Measurements from ENCODE around the gene GAS6. TPM values are rescaled to one million over a fixed set of nuclear protein-coding genes. Genes with fewer than 3 reads are reported as not detected.
A peak's percentile ranks its signal among the peaks of the same experiment; 100 is the strongest.

GAS6 gene
- total RNA-seq, 1 donor from 2014 or later = 189 TPM

DNA sequence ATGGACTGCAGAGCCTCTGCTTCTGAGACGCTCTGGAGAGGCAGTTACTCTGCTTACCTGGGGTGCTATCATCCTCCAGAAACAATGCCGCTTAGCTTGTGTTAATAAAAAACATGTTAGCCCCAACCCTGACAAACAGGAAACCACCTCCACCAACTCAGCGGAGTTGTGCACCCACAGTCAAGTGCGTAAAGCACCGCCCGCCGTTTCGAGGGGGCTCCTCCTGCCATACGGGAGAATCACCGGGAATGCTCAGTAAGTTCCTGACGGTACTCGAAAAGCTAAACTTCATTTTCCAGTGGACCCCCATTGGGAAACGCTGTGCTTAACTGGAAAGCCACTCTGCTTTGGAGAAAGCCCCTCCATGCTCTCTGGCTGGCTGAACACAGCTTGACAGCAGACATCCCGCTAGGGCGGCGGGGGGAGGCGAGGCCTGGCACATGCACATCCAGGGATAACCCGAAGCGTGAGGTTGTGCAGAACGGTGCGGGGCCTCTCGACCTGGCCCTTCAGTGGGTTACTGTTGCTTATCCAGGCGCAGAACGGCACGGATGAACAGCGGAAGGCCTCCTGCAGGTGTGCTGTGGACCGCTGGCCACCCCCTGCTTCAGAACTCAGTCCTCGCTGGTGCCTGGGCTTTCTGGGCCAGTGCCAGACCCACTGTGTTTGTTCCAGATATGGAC, 17.1 kb downstream of the GAS6 start:
- ATAC-seq (no peak), DNase-seq (ENCODE audit: missing footprints) (no peak)
- intact Hi-C loops (cut with DNase I) = no loop called here

DNA sequence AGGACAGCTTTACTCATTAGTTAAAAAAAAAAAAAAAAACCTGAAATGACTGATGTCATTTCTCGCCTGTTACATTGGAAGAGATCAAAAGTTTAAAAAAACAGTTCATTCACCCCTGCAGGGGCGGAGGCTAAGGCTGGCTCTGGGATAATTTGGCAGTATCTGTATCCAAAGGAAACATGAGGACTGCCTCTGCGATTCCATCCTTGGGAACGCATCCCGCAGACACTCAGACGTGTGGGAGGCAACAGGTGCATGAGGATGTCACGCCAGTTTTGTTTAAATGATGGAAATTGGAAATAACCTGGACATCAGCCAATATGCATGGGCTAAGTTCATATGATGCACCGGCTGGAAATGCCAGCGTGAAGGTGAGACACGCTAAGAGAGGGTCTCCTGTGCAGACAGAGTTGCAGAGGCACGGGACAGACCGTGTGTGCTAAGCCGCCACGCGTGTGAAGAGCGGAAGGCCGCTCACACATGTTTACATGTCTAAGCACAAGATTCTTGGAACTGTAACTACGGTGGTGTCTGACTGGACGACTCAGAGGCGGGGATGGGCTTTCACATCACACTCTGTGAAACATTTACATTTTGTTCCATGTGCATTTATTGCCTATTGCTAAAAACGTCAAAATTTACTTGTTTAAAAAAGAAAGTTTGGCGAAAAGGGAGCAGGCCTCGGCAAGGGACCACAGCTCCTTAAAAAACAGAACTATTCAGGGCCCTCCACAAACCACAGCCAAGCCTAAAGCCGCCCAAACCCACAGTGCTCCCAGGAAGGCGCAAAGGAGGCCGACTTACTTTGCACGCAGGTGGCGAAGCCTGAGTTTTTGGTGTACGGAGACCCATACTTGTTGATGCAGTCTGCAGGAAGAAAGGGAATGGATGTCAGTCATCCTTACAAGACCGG, 17.9 kb downstream of the GAS6 start:
- ATAC-seq (no peak), DNase-seq (ENCODE audit: missing footprints) (no peak)
- intact Hi-C loops (cut with DNase I) = no loop called here

DNA sequence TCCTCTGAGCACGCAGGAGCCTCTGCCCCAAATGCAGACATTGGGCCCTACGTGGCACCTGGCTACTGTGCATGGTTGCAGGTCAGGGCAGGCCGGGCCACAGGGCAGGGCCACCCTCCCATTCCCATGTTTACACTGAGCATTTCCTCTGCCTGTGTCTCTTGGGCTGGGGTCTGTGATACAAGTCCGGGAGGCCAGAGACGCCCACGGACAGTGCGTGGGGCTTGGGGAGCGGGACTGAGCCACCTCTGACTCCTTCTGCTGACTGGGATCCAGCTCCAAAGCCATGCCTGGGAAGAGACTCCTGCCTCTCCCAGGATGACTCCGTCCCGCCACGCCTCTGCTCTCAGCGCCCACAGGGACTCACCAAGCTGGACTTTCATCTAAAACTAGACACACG, 18.8 kb downstream of the GAS6 start:
- DNase-seq (ENCODE audit: missing footprints) (no peak), ATAC-seq (no peak)
- intact Hi-C loops (cut with DNase I) = no loop called here

- ATAC-seq = no peak
- intact Hi-C loops (cut with DNase I) = no loop called here
- no peak for DNase-seq (ENCODE audit: missing footprints)
Measured at GRCh38 chr13:113843864-113844556, 19.9 kb downstream of the GAS6 start.

GRCh38 chr13:113843063-113843654, 20.7 kb downstream of the GAS6 start:
- DNase-seq (ENCODE audit: missing footprints) (no peak), ATAC-seq (peak; percentile 45)
- intact Hi-C loops (cut with DNase I) = no loop called here

DNA sequence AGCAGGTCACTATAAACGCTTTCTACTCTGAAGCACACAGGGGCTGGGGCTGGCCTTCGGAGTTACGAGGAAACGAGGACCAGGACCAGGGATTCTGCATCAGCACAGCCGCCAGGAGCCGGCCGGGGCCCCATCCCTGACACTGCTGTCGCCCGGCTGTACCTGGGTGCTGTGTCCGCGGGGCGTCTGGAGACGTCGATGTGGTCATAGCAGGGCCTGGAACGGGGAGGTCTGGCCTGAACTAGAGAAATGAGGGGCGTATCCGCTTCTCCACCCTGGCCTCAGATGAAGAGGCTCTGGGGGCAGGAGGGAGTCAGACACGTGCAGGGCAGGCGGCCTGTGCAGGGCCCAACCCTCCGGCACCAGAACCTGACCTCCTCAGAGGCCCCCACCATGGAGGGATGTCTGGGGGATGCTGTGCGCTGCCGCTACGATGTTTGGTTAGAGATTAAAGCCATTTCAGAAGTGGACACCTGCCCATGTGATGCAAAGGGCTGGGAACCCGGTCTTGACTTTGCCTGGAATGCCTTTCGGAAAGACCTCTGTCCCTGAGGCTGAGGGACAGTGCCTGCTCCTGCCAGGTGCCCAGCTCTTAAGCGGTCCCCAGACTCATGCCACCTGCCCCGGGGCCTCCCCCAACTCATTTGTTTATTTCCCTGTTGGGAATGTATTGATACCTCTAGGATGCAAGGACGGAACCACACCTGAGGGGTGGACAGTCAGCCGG, 21.4 kb downstream of the GAS6 start:
- ATAC-seq (no peak), DNase-seq (ENCODE audit: missing footprints) (peak; percentile 72)
- intact Hi-C loops (cut with DNase I) = no loop called here

DNA sequence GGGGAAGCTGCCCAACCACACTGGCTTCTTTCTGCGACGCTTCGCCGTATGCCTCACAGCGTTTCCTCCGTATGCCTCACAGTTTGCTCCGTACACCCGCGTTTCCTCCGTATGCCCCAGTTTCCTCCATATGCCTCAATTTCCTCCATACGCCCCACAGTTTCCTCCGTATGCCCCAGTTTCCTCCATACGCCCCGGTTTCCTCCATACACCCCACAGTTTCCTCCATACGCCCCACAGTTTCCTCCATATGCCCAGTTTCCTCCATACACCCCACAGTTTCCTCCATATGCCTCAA, 22.6 kb downstream of the GAS6 start:
- intact Hi-C loops (cut with DNase I) = no loop called here
- DNase-seq (ENCODE audit: missing footprints) = no peak
- no peak for ATAC-seq

GRCh38 chr13:113840541-113841352, 23.1 kb downstream of the GAS6 start:
- ATAC-seq (no peak), DNase-seq (ENCODE audit: missing footprints) (peak; percentile 73)
- intact Hi-C loops (cut with DNase I) = no loop called here

GRCh38 chr13:113839536-113840204, 24.2 kb downstream of the GAS6 start:
- no peak for ATAC-seq
- peak; percentile 74 for DNase-seq (ENCODE audit: missing footprints)
- intact Hi-C loops (cut with DNase I) = no loop called here

GRCh38 chr13:113838711-113839201, 25.1 kb downstream of the GAS6 start:
- DNase-seq (ENCODE audit: missing footprints) (peak; percentile 60), ATAC-seq (no peak)
- intact Hi-C loops (cut with DNase I) = no loop called here

DNA sequence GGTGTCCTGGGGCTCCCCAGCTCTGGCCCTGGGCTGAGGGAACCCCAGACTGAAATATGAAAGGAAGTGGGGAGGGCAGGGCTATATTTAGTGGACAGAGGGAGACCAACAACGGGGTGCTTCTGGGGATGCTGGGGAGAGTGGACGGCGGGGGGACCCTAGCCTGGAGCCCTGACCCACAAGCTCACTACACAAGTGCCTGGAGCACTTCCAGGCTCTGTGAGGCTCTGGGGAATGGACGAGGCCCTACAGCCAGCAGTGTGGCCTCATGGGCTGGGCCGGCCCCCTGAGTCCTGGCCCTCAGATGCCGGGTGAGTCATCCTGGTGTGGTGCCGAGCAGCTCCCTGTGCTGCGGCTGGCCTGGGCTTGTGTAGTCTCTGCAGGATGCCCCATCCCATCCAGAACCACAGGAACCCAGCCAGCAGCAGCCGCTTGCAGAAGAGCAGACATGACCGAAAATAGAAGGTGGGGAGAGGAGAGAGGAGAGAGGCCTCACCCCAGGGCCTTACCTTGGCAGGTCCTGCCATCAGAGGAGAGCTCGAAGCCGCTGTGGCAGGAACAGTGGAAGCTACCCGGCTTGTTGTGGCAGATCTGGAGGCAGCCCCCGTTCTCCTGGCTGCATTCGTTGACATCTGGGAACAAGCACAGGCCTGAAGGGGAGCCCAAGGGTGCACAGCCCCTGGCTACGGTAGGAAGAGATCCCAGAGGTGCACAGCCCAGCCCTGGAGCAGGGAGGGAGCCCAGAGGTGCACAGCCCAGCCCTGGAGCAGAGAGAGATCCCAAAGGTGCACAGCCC, 26.1 kb downstream of the GAS6 start:
- intact Hi-C loops (cut with DNase I) = loop anchor here (1.0 to 2.0 kb wide), 3 partner anchors 16 to 45 kb away; no protein-coding TSS in a partner anchor

DNA sequence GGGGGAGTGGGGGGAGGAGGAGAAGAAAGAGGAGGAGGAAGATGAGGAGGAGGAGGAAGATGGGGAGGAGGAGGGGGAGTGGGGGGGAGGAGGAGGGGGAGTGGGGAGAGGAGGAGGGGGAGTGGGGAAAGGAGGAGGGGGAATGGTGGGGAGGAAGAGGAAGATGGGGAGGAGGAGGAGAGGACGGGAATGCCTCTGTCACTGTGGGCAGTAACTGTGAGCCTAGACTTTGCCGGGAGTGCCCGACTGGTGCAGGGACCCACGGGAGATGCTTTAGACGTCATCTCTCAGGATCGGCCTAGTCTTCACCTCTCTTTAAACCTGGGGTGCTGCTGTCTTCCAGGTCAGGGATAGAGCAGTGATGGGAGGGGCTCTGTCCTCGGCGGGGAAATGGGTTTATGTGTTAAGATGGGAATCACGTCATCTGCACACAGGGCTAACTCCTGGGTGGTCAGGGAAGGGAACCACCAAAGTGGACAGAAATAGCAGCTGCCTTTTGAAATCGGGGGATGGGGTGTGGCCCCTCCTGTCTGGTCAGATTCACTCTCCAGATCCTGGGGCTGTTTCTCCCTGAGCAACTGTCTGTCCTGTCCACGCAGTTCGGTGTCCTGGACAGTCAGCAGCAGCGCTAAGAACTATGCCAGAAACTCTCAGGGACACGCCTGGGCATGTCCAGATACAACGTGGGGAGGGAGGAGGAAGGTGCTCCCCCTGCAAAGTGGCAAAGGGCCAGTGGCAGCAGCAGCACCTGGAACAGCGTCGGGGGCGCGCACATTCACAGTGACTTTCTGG, 26.9 kb downstream of the GAS6 start:
- DNase-seq (ENCODE audit: missing footprints) (peak; percentile 80), ATAC-seq (peak; percentile 83)
- intact Hi-C loops (cut with DNase I) = loop anchor here (1.0 to 2.0 kb wide), 3 partner anchors 16 to 46 kb away; no protein-coding TSS in a partner anchor

More for the DNA sequence above, 26.1 kb downstream of the GAS6 start:
- peak; percentile 96 for DNase-seq (ENCODE audit: missing footprints)
- peak; percentile 96 for ATAC-seq

- ATAC-seq (no peak), DNase-seq (ENCODE audit: missing footprints) (peak; percentile 55)
- intact Hi-C loops (cut with DNase I) = loop anchor here (2.0 kb wide), 2 partner anchors 25 to 47 kb away; no protein-coding TSS in a partner anchor
Measured at GRCh38 chr13:113835461-113836270, 28.2 kb downstream of the GAS6 start.

GRCh38 chr13:113834496-113835200, 29.2 kb downstream of the GAS6 start:
- ATAC-seq = no peak
- intact Hi-C loops (cut with DNase I) = no loop called here
- DNase-seq (ENCODE audit: missing footprints) = peak; percentile 63
